H9 (cell line): Measurements from ENCODE around the gene MBD3L2. TPM values are rescaled to one million over a fixed set of nuclear protein-coding genes. Genes with fewer than 3 reads are reported as not detected.

Experiments
- DNase-seq: peaks from one replicate; pipeline ENCODE4 v3.0.0-alpha.2; 2017
- H2AFZ ChIP-seq: one replicate; pipeline ENCODE4 v1.6.1; 2013; ENCODE audit warnings: mild to moderate bottlenecking, low read length, control low read depth, moderate library complexity
- H2AK5ac ChIP-seq: 2 replicates; pipeline ENCODE4 v1.6.1; 2013; ENCODE audit warnings: low read length, control low read depth, mixed read lengths; ENCODE audit not compliant: insufficient read length
- H2BK120ac ChIP-seq: one replicate; pipeline ENCODE4 v1.6.1; 2013; ENCODE audit warnings: low read depth, mild to moderate bottlenecking, low read length, control low read depth, inconsistent platforms; ENCODE audit not compliant: poor library complexity, severe bottlenecking
- H2BK12ac ChIP-seq: 2 replicates; pipeline ENCODE4 v1.6.1; 2013; ENCODE audit warnings: low read length, control low read depth, mixed read lengths, low read depth; ENCODE audit not compliant: insufficient read length
- H2BK15ac ChIP-seq: 2 replicates; pipeline ENCODE4 v1.6.1; 2013; ENCODE audit warnings: low read depth, low read length, control low read depth
- H2BK20ac ChIP-seq: one replicate; pipeline ENCODE4 v1.6.1; 2013; ENCODE audit warnings: low read depth, mild to moderate bottlenecking, low read length, control low read depth, inconsistent platforms; ENCODE audit not compliant: poor library complexity, severe bottlenecking
- H2BK5ac ChIP-seq: 2 replicates; pipeline ENCODE4 v1.6.1; 2013; ENCODE audit warnings: low read length, control low read depth, mixed read lengths; ENCODE audit not compliant: insufficient read length
- H3K14ac ChIP-seq: 2 replicates; pipeline ENCODE4 v1.6.1; 2013; ENCODE audit warnings: low read length, control low read depth; ENCODE audit not compliant: insufficient read depth
- H3K18ac ChIP-seq: 2 replicates; pipeline ENCODE4 v1.6.1; 2013; ENCODE audit warnings: low read depth, mild to moderate bottlenecking, mixed read lengths, low read length, control low read depth; ENCODE audit not compliant: insufficient read length
- H3K23ac ChIP-seq: 2 replicates; pipeline ENCODE4 v1.6.1; 2013; ENCODE audit warnings: low read length, control low read depth, mixed read lengths, low read depth; ENCODE audit not compliant: insufficient read length
- H3K23me2 ChIP-seq: 2 replicates; pipeline ENCODE4 v1.6.1; 2013; ENCODE audit warnings: low read depth, mild to moderate bottlenecking, mixed read lengths, low read length, control low read depth; ENCODE audit not compliant: insufficient read length, poor library complexity, severe bottlenecking
- H3K27ac ChIP-seq: 2 replicates; pipeline ENCODE4 v1.5.1; 2013; ENCODE audit warnings: low read length, control low read depth, mixed read lengths, low read depth; ENCODE audit not compliant: insufficient read length
- H3K27me3 ChIP-seq: 2 replicates; pipeline ENCODE4 v1.6.1; 2013; ENCODE audit warnings: low read length, control low read depth, inconsistent platforms; ENCODE audit not compliant: insufficient read depth
- H3K4ac ChIP-seq: 2 replicates; pipeline ENCODE4 v1.6.1; 2013; ENCODE audit warnings: low read depth, mild to moderate bottlenecking, control low read depth, inconsistent platforms, low read length, moderate library complexity
- H3K4me1 ChIP-seq: 2 replicates; pipeline ENCODE4 v1.6.1; 2013; ENCODE audit warnings: low read length, control low read depth, inconsistent platforms; ENCODE audit not compliant: insufficient read depth
- H3K4me2 ChIP-seq: 2 replicates; pipeline ENCODE4 v1.6.1; 2013; ENCODE audit warnings: low read length, control low read depth, mixed read lengths; ENCODE audit not compliant: insufficient read length, insufficient read depth
- H3K56ac ChIP-seq: 2 replicates; pipeline ENCODE4 v1.6.1; 2013; ENCODE audit warnings: low read depth, mild to moderate bottlenecking, mixed read lengths, low read length, control low read depth; ENCODE audit not compliant: insufficient read length
- H3K79me1 ChIP-seq: 2 replicates; pipeline ENCODE4 v1.6.1; 2013; ENCODE audit warnings: low read depth, mild to moderate bottlenecking, moderate library complexity, low read length, control low read depth, inconsistent platforms; ENCODE audit not compliant: insufficient read depth, poor library complexity, severe bottlenecking
- H3K79me2 ChIP-seq: 2 replicates; pipeline ENCODE4 v1.6.1; 2013; ENCODE audit warnings: low read length, control low read depth, inconsistent platforms; ENCODE audit not compliant: insufficient read depth
- H3K9ac ChIP-seq: 2 replicates; pipeline ENCODE4 v1.6.1; 2013; ENCODE audit warnings: low read length, control low read depth, mixed read lengths; ENCODE audit not compliant: insufficient read length; ENCODE audit errors: extremely low read depth
- H3K9me3 ChIP-seq: one replicate; pipeline ENCODE4 v1.6.1; 2013; ENCODE audit warnings: low read depth, low read length, inconsistent platforms; ENCODE audit not compliant: control insufficient read depth
- H3T11ph ChIP-seq: one replicate; pipeline ENCODE4 v1.6.1; 2013; ENCODE audit warnings: mild to moderate bottlenecking, low read length, control low read depth, inconsistent platforms
- H4K20me1 ChIP-seq: one replicate; pipeline ENCODE4 v1.6.1; 2013; ENCODE audit not compliant: control insufficient read depth, insufficient read length, insufficient read depth
- H4K5ac ChIP-seq: 2 replicates; pipeline ENCODE4 v1.6.1; 2013; ENCODE audit warnings: low read depth, mild to moderate bottlenecking, mixed read lengths, low read length, control low read depth; ENCODE audit not compliant: insufficient read length
- H4K8ac ChIP-seq: replicated peaks from 2 replicates; pipeline ENCODE4 v1.6.1; 2013; ENCODE audit warnings: low read length, control low read depth, mixed read lengths, low read depth; ENCODE audit not compliant: insufficient read length
- H4K91ac ChIP-seq: 2 replicates; pipeline ENCODE4 v1.6.1; 2013; ENCODE audit warnings: low read depth, mild to moderate bottlenecking, moderate library complexity, mixed read lengths, low read length, control low read depth; ENCODE audit not compliant: insufficient read length
- H3K27ac Mint-ChIP-seq, 3 experiments: 2 replicates in 2 of 3; 3 replicates in 1 of 3; pipeline ENCODE4 v1.8.0; 2020 to 2021; ENCODE audit warnings: mixed read lengths in 3 of 3, mild to moderate bottlenecking in 1 of 3, moderate library complexity in 1 of 3
- H3K27me3 Mint-ChIP-seq: 2 replicates; pipeline ENCODE4 v1.8.0; 2021; ENCODE audit warnings: low read depth, mild to moderate bottlenecking, moderate library complexity, mixed read lengths
- H3K36me3 Mint-ChIP-seq, 3 experiments: 2 replicates in 2 of 3; 3 replicates in 1 of 3; pipeline ENCODE4 v1.8.0; 2020 to 2021; ENCODE audit warnings: low read depth in 3 of 3, mixed read lengths in 3 of 3; ENCODE audit not compliant: insufficient read depth in 1 of 3
- H3K4me1 Mint-ChIP-seq, 2 experiments: 2 replicates each; pipeline ENCODE4 v1.8.0; 2020; ENCODE audit warnings: mixed read lengths in 2 of 2
- H3K4me3 Mint-ChIP-seq, 2 experiments: 2 replicates in 1 of 2; 3 replicates in 1 of 2; pipeline ENCODE4 v1.8.0; 2020 to 2021; ENCODE audit warnings: mild to moderate bottlenecking in 2 of 2, mixed read lengths in 2 of 2, moderate library complexity in 1 of 2
- H3K9me3 Mint-ChIP-seq, 2 experiments: 2 replicates in 1 of 2; 3 replicates in 1 of 2; pipeline ENCODE4 v1.8.0; 2020; ENCODE audit warnings: mild to moderate bottlenecking in 2 of 2, mixed read lengths in 2 of 2, moderate library complexity in 1 of 2
- CTCF ChIP-seq: fragments of 200-600 bp; sonication (generic); conservative IDR thresholded peaks from 3 replicates; pipeline ENCODE4 v1.8.0; 2021; ENCODE audit warnings: antibody characterized with exemption, mild to moderate bottlenecking
- WGBS: extraction: QIAGEN DNeasy Blood & Tissue Kit; methylation state at CpG from one replicate; pipeline ENCODE4 v1.1.7; 2013; ENCODE audit warnings: missing lambda C conversion rate, low lambda C conversion rate, mixed read lengths; ENCODE audit not compliant: insufficient read length; ENCODE audit errors: extremely low coverage; 5-methylcytosine and 5-hydroxymethylcytosine counted together
- total RNA-seq: library from RNA; stranded (reverse); gene quantifications from 2 replicates; pipeline ENCODE4 v1.2.1, GENCODE V29; 2021

The MBD3L2 gene
- total RNA-seq, 1 experiment from 2014 or later = not detected

- no peak overlapping the region for H2AK5ac ChIP-seq
- no peak overlapping the region for H3K27ac ChIP-seq
- no peak overlapping the region for H3K18ac ChIP-seq
- Mint-ChIP-seq H3K27me3 (peaks cover 2% of the 10 kb centered on the region), H3K4me3 (no peak overlapping the region), H3K36me3 (peaks cover 0 to 11% (median 6%) of the 10 kb centered on the region in 3 experiments; a peak in 4 of 7 replicates), H3K4me1 (no peaks in the 10 kb centered on the region), H3K27ac (no peak overlapping the region), H3K9me3 (peaks cover 84 to 87% of the 10 kb centered on the region in 2 experiments)
- no peak overlapping the region for H4K5ac ChIP-seq
- no peak overlapping the region for H2BK15ac ChIP-seq
- no peaks in the 10 kb centered on the region for H4K20me1 ChIP-seq
- no peak overlapping the region for H3K9ac ChIP-seq
- peaks cover 26% of the 10 kb centered on the region for H3K9me3 ChIP-seq
- H3K23ac ChIP-seq = no peak overlapping the region
- H3K4me2 ChIP-seq = no peak overlapping the region
- TF ChIP-seq CTCF = no peak
- H2BK5ac ChIP-seq = no peak overlapping the region
- H3K4ac ChIP-seq = no peak overlapping the region
- H3K56ac ChIP-seq = no peak overlapping the region
- H3T11ph ChIP-seq = no peak overlapping the region
- H3K4me1 ChIP-seq = no peaks in the 10 kb centered on the region
- H3K79me2 ChIP-seq = no peaks in the 10 kb centered on the region
- H2BK120ac ChIP-seq = no peak overlapping the region
- H3K27me3 ChIP-seq = no peaks in the 10 kb centered on the region
- DNase-seq = no peak
- H2AFZ ChIP-seq = no peak overlapping the region
- no peaks in the 10 kb centered on the region for H3K79me1 ChIP-seq
- H4K91ac ChIP-seq = no peak overlapping the region
- no peak overlapping the region for H3K14ac ChIP-seq
- no CpG with 5 or more reads among the region's 12 CpGs for WGBS
- H2BK20ac ChIP-seq = no peak overlapping the region
- H4K8ac ChIP-seq = no peak overlapping the region
- H3K23me2 ChIP-seq = no peaks in the 10 kb centered on the region
- no peak overlapping the region for H2BK12ac ChIP-seq
These were observed 38.2 kb upstream of the MBD3L2 start for GRCh38 chr19:7010722-7011593.
